CD4-positive, CD25-positive, alpha-beta regulatory T cell (primary cell): ENCODE results near the gene HLA-DMA. TPM values are rescaled to one million over a fixed set of nuclear protein-coding genes. Genes with fewer than 3 reads are reported as not detected.

Source experiments
- ATAC-seq, 2 donors: fragments of 150-1000 bp; cut with Tn5 transposase; one replicate each; pipeline ENCODE4 v1.10.0; 2021; ENCODE audit warnings: low read depth in 2 of 2, moderate number of reproducible peaks in 2 of 2, moderate library complexity in 1 of 2
- DNase-seq, 3 donors: peaks; one replicate each; pipeline versions ENCODE4 v3.0.0 to v3.0.0-alpha.2; 2012 to 2022; ENCODE audit warnings: mixed read lengths in 1 of 3
- H3K27ac ChIP-seq: one replicate; pipeline ENCODE4 v1.7.0; 2013; ENCODE audit warnings: mild to moderate bottlenecking, low read length; ENCODE audit not compliant: insufficient read depth, poor library complexity, severe bottlenecking
- H3K27me3 ChIP-seq: one replicate; pipeline ENCODE4 v1.7.0; 2013; ENCODE audit warnings: low read length; ENCODE audit not compliant: control insufficient read depth, insufficient read depth
- H3K36me3 ChIP-seq: one replicate; pipeline ENCODE4 v1.7.0; 2013; ENCODE audit warnings: mild to moderate bottlenecking, low read length, moderate library complexity; ENCODE audit not compliant: control insufficient read depth, insufficient read depth
- H3K4me1 ChIP-seq: 2 replicates; pipeline ENCODE4 v1.7.0; 2013; ENCODE audit warnings: mild to moderate bottlenecking, low read length; ENCODE audit not compliant: insufficient read depth, control insufficient read depth, poor library complexity, severe bottlenecking
- H3K4me3 ChIP-seq: one replicate; pipeline ENCODE4 v1.7.0; 2013; ENCODE audit warnings: low read depth, mild to moderate bottlenecking, low read length, moderate library complexity
- H3K9me3 ChIP-seq, 2 experiments: 1 replicate in 1 of 2; 2 replicates in 1 of 2; pipeline ENCODE4 v1.7.0; 2013; ENCODE audit warnings: low read length in 2 of 2, mild to moderate bottlenecking in 1 of 2, moderate library complexity in 1 of 2; ENCODE audit not compliant: control insufficient read depth in 2 of 2
- H3K27ac Mint-ChIP-seq, 3 donors: one replicate each; pipeline ENCODE4 v1.8.0; 2020 to 2022; ENCODE audit warnings: mild to moderate bottlenecking in 3 of 3, mixed read lengths in 3 of 3, moderate library complexity in 2 of 3
- H3K27me3 Mint-ChIP-seq: one replicate; pipeline ENCODE4 v1.8.0; 2022; ENCODE audit warnings: mild to moderate bottlenecking, mixed read lengths
- H3K36me3 Mint-ChIP-seq: one replicate; pipeline ENCODE4 v1.8.0; 2020; ENCODE audit warnings: mixed read lengths
- H3K4me1 Mint-ChIP-seq, 4 donors: one replicate each; pipeline ENCODE4 v1.8.0; 2020 to 2022; ENCODE audit warnings: mixed read lengths in 4 of 4, mild to moderate bottlenecking in 1 of 4
- H3K4me3 Mint-ChIP-seq, 4 donors: one replicate each; pipeline ENCODE4 v1.8.0; 2020 to 2022; ENCODE audit warnings: mild to moderate bottlenecking in 4 of 4, mixed read lengths in 4 of 4, moderate library complexity in 3 of 4
- H3K9me3 Mint-ChIP-seq, 7 donors: one replicate each; pipeline ENCODE4 v1.8.0; 2020 to 2022; ENCODE audit warnings: mixed read lengths in 7 of 7, mild to moderate bottlenecking in 3 of 7, moderate library complexity in 2 of 7
- polyA plus RNA-seq, 4 donors: library from polyadenylated mRNA; unstranded; fragments of 300-500 nt; fragmentation: Illumina TruSeq; gene quantifications; one replicate each; pipeline ENCODE4 v1.2.3, GENCODE V29; 2021
- total RNA-seq: library from RNA; stranded (reverse); gene quantifications from one replicate; pipeline ENCODE4 v1.2.3, GENCODE V29; 2022

HLA-DMA gene
- total and polyA plus RNA-seq, 5 donors from 2014 or later: 32.3 to 89.3 (median 56.5) TPM

DNA sequence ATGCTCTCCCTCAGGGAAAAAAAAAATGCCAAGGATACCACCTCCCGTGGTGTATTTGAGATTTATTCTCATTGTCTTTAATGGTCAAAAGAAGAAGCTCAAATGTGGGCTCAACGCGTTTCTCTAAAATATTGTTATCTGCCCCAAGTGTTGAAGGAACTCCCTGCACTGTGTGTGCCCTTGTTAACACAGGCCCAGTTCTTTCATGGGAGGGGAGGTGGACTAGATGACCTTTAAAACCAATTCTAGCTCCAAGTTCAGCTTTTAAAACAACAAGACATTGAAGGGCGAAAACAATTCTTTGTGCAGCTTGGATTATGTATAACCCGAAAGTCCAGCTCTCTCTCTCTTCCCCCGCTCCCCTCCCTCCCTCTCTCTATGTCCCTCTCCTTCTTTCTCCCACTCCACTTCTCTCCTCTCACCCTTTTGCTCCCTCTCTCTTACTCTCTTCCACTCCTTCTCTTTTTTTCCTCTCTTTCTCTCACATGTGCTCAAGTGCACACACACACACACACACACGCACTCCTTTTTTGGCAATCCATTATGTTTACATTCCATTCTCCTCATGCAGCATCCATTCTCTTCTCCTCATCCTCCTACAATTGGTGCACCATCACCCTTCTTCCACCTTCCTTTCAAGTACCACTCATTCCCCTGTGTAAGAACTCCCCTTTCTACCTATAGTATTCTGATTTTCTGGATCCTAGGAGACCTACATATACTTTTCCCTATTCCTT lies 20.6 kb downstream of the HLA-DMA start:
- Histone ChIP-seq H3K4me3 (no peak overlapping the region), H3K27ac (no peak overlapping the region), H3K9me3 (no peaks in the 10 kb centered on the region), H3K27me3 (no peaks in the 10 kb centered on the region), H3K36me3 (no peaks in the 10 kb centered on the region), H3K4me1 (peaks cover 4% of the 10 kb centered on the region)
- Mint-ChIP-seq H3K4me3 (no peak overlapping the region), H3K27ac (peak overlapping the region in 1 of 3 donors; percentile 21), H3K27me3 (no peaks in the 10 kb centered on the region), H3K9me3 (peaks cover 0 to 1% (median 0%) of the 10 kb centered on the region in 7 donors), H3K4me1 (peaks cover 0 to 25% (median 11%) of the 10 kb centered on the region in 4 donors), H3K36me3 (peaks cover 13% of the 10 kb centered on the region)
- DNase-seq (no peak), ATAC-seq (no peak)

DNA sequence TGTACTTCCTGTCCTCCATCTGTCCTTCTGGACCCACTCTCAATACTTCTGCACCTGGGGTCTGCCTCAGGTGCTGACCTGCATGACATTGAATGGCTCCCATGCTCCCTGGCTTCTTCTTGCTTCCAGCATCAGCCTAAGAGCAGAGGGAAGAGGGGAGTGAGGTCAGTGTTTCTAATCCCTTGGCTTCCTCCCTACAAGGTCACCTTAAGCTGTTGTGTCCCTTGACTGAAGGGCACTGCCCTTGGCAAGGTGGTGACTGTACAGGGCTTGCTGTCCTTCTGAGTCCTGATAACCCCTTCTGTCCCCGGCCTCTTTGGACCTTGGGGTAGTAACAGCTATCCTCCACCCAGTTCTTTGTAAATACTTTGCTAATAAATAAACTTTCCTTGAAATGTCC lies 21.7 kb downstream of the HLA-DMA start:
- Histone ChIP-seq H3K4me1 (peaks cover 4% of the 10 kb centered on the region), H3K36me3 (no peaks in the 10 kb centered on the region), H3K27ac (no peak overlapping the region), H3K27me3 (no peaks in the 10 kb centered on the region), H3K4me3 (no peak overlapping the region), H3K9me3 (no peaks in the 10 kb centered on the region)
- ATAC-seq (no peak), DNase-seq (no peak)
- Mint-ChIP-seq H3K9me3 (peaks cover 0 to 1% (median 0%) of the 10 kb centered on the region in 7 donors), H3K4me1 (peaks cover 0 to 25% (median 10%) of the 10 kb centered on the region in 4 donors), H3K36me3 (peaks cover 4% of the 10 kb centered on the region), H3K27me3 (no peaks in the 10 kb centered on the region), H3K4me3 (no peak overlapping the region), H3K27ac (no peak overlapping the region)

DNA sequence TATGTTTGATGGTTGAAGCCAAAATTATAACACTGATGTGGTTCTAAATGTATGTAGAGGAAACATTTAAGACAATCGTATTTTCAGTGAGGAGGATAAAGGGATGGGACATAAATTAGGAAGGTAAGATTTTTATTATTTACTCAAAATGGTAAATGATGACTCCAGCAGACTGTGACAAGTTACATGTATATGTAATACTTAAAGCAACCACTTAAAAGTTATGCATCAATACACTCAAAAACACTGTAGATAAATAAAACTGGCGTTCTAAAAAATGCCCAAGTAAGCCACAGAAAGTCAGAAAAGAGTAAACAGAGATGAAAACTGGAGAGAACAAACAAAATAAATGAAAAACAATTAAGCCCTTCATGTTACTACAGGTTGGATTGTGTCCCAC lies 30.8 kb downstream of the HLA-DMA start:
- H3K9me3 Mint-ChIP-seq: peaks cover 0 to 2% (median 0%) of the 10 kb centered on the region in 7 donors
- no peaks in the 10 kb centered on the region for H3K36me3 Mint-ChIP-seq
- DNase-seq: no peak
- no peak for ATAC-seq
- H3K27ac Mint-ChIP-seq: no peak overlapping the region
- H3K4me1 Mint-ChIP-seq: peaks cover 2 to 15% (median 6%) of the 10 kb centered on the region in 4 donors
- Histone ChIP-seq H3K27me3 (no peaks in the 10 kb centered on the region), H3K4me1 (no peaks in the 10 kb centered on the region), H3K4me3 (no peak overlapping the region), H3K36me3 (no peaks in the 10 kb centered on the region), H3K27ac (no peak overlapping the region), H3K9me3 (no peaks in the 10 kb centered on the region)
- peak overlapping the region in 1 of 4 donors; percentile 43 for H3K4me3 Mint-ChIP-seq
- H3K27me3 Mint-ChIP-seq: peaks cover 29% of the 10 kb centered on the region

DNA sequence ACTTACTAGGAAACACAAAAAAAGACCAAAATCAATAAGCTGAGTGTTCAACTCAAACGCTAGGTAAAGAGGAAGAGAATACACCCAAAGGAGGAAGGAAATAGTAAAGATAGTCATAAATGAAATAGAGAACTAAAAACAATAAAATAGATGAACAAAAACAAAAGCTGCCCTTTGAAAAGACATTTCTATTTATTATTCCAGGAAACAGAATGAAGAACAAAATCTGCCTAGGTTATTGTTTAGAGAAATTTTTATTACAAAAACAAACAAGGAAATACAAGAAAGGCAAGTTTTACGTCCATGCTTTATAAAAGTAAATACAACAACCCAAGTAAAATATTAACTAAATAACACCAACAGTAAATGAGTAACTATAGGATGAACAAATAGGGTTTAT lies 32.2 kb downstream of the HLA-DMA start:
- Histone ChIP-seq H3K27ac (no peak overlapping the region), H3K9me3 (no peaks in the 10 kb centered on the region), H3K4me3 (no peak overlapping the region), H3K27me3 (no peaks in the 10 kb centered on the region), H3K4me1 (peaks cover 2% of the 10 kb centered on the region), H3K36me3 (no peaks in the 10 kb centered on the region)
- peaks cover 35% of the 10 kb centered on the region for H3K27me3 Mint-ChIP-seq
- H3K4me3 Mint-ChIP-seq: no peak overlapping the region
- no peak for ATAC-seq
- H3K27ac Mint-ChIP-seq: no peak overlapping the region
- DNase-seq: no peak
- H3K36me3 Mint-ChIP-seq: no peaks in the 10 kb centered on the region
- H3K9me3 Mint-ChIP-seq: peaks cover 0 to 2% (median 0%) of the 10 kb centered on the region in 7 donors
- peaks cover 11 to 22% (median 13%) of the 10 kb centered on the region in 4 donors for H3K4me1 Mint-ChIP-seq

DNA sequence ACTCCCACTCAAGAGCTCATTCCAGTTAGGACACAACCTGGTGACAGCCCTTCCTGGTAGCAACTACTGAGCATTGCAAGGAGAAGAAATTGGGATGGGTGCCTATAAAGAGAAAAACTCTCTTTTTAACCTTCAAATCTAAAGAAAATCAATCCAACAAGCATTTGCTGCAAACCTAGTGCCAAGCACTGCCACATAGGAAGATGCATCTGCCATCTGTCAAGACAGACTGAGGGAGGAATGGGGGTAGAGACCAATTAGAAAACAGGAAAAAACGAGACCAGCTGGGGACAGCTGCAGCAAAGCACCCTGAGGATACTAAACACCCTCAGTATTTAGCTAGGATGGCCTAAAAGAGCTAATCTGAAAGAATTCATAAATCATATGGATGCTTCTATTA lies 39.9 kb downstream of the HLA-DMA start:
- Histone ChIP-seq H3K27ac (no peak overlapping the region), H3K4me3 (no peak overlapping the region), H3K4me1 (peaks cover 2% of the 10 kb centered on the region), H3K9me3 (no peaks in the 10 kb centered on the region), H3K36me3 (no peaks in the 10 kb centered on the region), H3K27me3 (peaks cover 3% of the 10 kb centered on the region)
- ATAC-seq (no peak), DNase-seq (no peak)
- no peaks in the 10 kb centered on the region for H3K36me3 Mint-ChIP-seq
- H3K4me3 Mint-ChIP-seq: no peak overlapping the region
- no peaks in the 10 kb centered on the region for H3K9me3 Mint-ChIP-seq
- peaks cover 7 to 13% (median 11%) of the 10 kb centered on the region in 4 donors for H3K4me1 Mint-ChIP-seq
- H3K27ac Mint-ChIP-seq: no peak overlapping the region
- H3K27me3 Mint-ChIP-seq: peaks cover 43% of the 10 kb centered on the region

DNA sequence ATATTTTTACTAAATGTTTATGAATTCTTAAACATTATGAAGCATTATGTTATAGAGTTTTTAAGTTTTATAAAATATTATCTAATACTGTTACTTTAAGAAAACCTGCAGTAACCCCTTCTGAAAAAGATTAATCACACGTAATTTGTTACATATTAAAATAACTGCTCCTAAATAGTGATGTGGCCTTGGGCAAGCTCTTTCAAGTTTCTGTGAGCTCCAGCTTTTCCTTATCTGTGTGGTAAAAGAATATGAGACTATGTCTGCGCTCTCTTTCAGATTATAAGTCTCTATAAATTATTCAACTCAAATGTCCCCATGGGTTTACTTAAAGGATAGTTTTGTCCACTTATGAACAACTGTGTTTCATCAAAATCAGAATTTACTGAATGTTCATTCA lies 44.0 kb downstream of the HLA-DMA start:
- no peaks in the 10 kb centered on the region for H3K36me3 ChIP-seq
- DNase-seq (no peak), ATAC-seq (no peak)
- H3K4me3 ChIP-seq: no peak overlapping the region
- no peaks in the 10 kb centered on the region for H3K4me1 ChIP-seq
- no peak overlapping the region for H3K27ac Mint-ChIP-seq
- peaks cover 0 to 1% (median 0%) of the 10 kb centered on the region in 7 donors for H3K9me3 Mint-ChIP-seq
- H3K4me1 Mint-ChIP-seq: no peaks in the 10 kb centered on the region
- H3K36me3 Mint-ChIP-seq: no peaks in the 10 kb centered on the region
- H3K27me3 ChIP-seq: peaks cover 2% of the 10 kb centered on the region
- H3K27me3 Mint-ChIP-seq: peaks cover 31% of the 10 kb centered on the region
- no peaks in the 10 kb centered on the region for H3K9me3 ChIP-seq
- H3K4me3 Mint-ChIP-seq: no peak overlapping the region
- no peak overlapping the region for H3K27ac ChIP-seq

DNA sequence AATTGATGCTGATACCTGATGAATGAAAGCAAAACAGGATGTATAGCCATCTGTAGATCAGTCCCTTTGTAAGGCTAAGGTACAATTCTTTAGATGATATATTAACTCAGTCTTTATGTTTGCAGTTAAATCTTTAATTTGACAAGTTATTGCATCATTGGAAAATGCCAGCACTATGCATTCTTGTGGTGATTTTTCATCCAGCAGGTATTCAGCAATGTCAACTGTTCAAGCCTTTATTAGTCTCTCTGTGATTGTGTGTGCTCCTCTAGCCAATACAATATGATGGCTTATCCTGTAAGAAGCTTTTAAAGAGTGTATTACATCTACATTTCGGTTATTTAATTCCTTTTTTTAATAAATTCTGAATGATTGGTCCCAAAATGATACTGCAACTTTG lies 46.4 kb downstream of the HLA-DMA start:
- Mint-ChIP-seq H3K4me1 (no peaks in the 10 kb centered on the region), H3K4me3 (no peak overlapping the region), H3K9me3 (peaks cover 0 to 1% (median 0%) of the 10 kb centered on the region in 7 donors), H3K36me3 (peaks cover 3% of the 10 kb centered on the region), H3K27ac (no peak overlapping the region), H3K27me3 (peaks cover 17% of the 10 kb centered on the region)
- Histone ChIP-seq H3K27me3 (peaks cover 2% of the 10 kb centered on the region), H3K27ac (no peak overlapping the region), H3K9me3 (no peaks in the 10 kb centered on the region), H3K4me1 (no peaks in the 10 kb centered on the region), H3K36me3 (no peaks in the 10 kb centered on the region), H3K4me3 (no peak overlapping the region)
- ATAC-seq (no peak), DNase-seq (no peak)

DNA sequence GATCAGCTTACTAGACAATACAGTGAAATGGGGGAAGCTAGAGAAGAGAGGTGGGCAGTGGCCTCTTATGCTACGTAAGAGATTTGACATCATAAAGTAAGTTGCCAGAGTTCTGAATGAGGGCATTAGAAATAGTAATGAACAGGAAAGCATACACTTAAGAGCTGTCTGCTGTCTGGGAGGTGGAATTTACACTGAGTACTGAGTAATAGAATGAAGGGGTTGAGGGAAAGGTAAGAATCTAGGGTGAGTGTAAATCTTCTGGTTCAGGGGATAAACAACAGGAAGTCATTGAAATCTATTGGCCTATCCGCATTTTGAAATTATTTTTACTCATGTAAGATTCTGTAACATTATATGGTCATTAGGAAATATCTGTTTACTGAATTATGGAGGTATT lies 47.8 kb downstream of the HLA-DMA start:
- no peaks in the 10 kb centered on the region for H3K4me1 ChIP-seq
- H3K27ac Mint-ChIP-seq: peak overlapping the region in 1 of 3 donors; percentile 8
- H3K4me3 ChIP-seq: no peak overlapping the region
- peaks cover 3% of the 10 kb centered on the region for H3K36me3 ChIP-seq
- peaks cover 0 to 1% (median 0%) of the 10 kb centered on the region in 7 donors for H3K9me3 Mint-ChIP-seq
- H3K27me3 Mint-ChIP-seq: peaks cover 11% of the 10 kb centered on the region
- DNase-seq: no peak
- no peak overlapping the region for H3K4me3 Mint-ChIP-seq
- no peak for ATAC-seq
- H3K27ac ChIP-seq: no peak overlapping the region
- H3K36me3 Mint-ChIP-seq: peaks cover 6% of the 10 kb centered on the region
- H3K27me3 ChIP-seq: no peaks in the 10 kb centered on the region
- no peaks in the 10 kb centered on the region for H3K9me3 ChIP-seq
- H3K4me1 Mint-ChIP-seq: peaks cover 0 to 4% (median 0%) of the 10 kb centered on the region in 4 donors
